H1 (cell line): ENCODE measurements around the gene CSH1. TPM values are rescaled to one million over a fixed set of nuclear protein-coding genes. Genes with fewer than 3 reads are reported as not detected.
A peak's percentile ranks its signal among the peaks of the same experiment; 100 is the strongest.
"Not testable (repeated sequence)": the region's sequence is repeated elsewhere in the genome, so short reads cannot be mapped to it uniquely, and the experiment has no call there.

ENCODE experiments used
- CTCF ChIA-PET: fragments of 300-600 bp; sonication (Branson Sonifier 250); formaldehyde crosslinking; loops from one replicate; lab custom pipeline; 2021; ENCODE audit not compliant: partially characterized antibody; lab: Charles Lee
- POLR2A ChIA-PET: fragments of 300-600 bp; sonication (Branson Sonifier 250); formaldehyde crosslinking; loops from one replicate; lab custom pipeline; 2021; ENCODE audit warnings: inconsistent platforms; ENCODE audit not compliant: partially characterized antibody; lab: Charles Lee
- DNase-seq, 2 experiments: peaks; one replicate each; pipeline versions ENCODE4 v3.0.0 to v3.0.0-alpha.2; 2010 to 2022; ENCODE audit warnings: low spot score in 2 of 2, low read depth in 1 of 2, mixed read lengths in 1 of 2
- FAIRE-seq: peaks from 2 replicates; lab custom pipeline; 2011; peaks lifted over from hg19 to GRCh38; lab: Jason Lieb, UNC
- H2AFZ ChIP-seq: 2 replicates; pipeline ENCODE4 v1.8.1; 2012; ENCODE audit warnings: low read length, inconsistent platforms
- H2AK5ac ChIP-seq: 2 replicates; pipeline ENCODE4 v1.6.1; 2013; ENCODE audit warnings: low read depth, low read length
- H2BK120ac ChIP-seq: replicated peaks from 2 replicates; pipeline ENCODE3; 2013; ENCODE audit warnings: low read depth, low read length, inconsistent platforms
- H2BK12ac ChIP-seq: 2 replicates; pipeline ENCODE4 v1.6.1; 2013; ENCODE audit warnings: low read depth, low read length
- H2BK15ac ChIP-seq: 2 replicates; pipeline ENCODE4 v1.6.1; 2013; ENCODE audit warnings: low read length
- H2BK20ac ChIP-seq: 2 replicates; pipeline ENCODE4 v1.6.1; 2013; ENCODE audit warnings: low read length
- H2BK5ac ChIP-seq: 2 replicates; pipeline ENCODE4 v1.6.1; 2013; ENCODE audit warnings: low read depth, low read length
- H3K14ac ChIP-seq: 2 replicates; pipeline ENCODE4 v1.6.1; 2013; ENCODE audit warnings: inconsistent platforms; ENCODE audit not compliant: insufficient read length
- H3K18ac ChIP-seq: 2 replicates; pipeline ENCODE4 v1.6.1; 2013; ENCODE audit warnings: low read length; ENCODE audit errors: extremely low read depth
- H3K23ac ChIP-seq: 2 replicates; pipeline ENCODE4 v1.6.1; 2013; ENCODE audit warnings: inconsistent platforms; ENCODE audit not compliant: insufficient read length
- H3K23me2 ChIP-seq: 2 replicates; pipeline ENCODE4 v1.6.1; 2013; ENCODE audit warnings: low read depth, low read length
- H3K27ac ChIP-seq: 2 replicates; pipeline ENCODE4 v1.6.1; 2011; ENCODE audit warnings: low read depth, low read length, inconsistent platforms
- H3K27me3 ChIP-seq, 4 experiments: replicated peaks in 1 of 4; 1 replicate in 1 of 4; 2 replicates in 3 of 4; pipeline versions ENCODE4 v1.6.1 to v1.8.1; 2011 to 2013; ENCODE audit warnings: low read length in 3 of 4, mild to moderate bottlenecking in 3 of 4, inconsistent platforms in 2 of 4, mixed read lengths in 2 of 4, moderate library complexity in 1 of 4; ENCODE audit not compliant: control insufficient read depth in 3 of 4, insufficient read depth in 3 of 4; ENCODE audit errors: extremely low read depth in 1 of 4
- H3K36me3 ChIP-seq, 4 experiments: 2 replicates each; pipeline versions ENCODE4 v1.6.1 to v1.8.1; 2011 to 2013; ENCODE audit warnings: mild to moderate bottlenecking in 4 of 4, low read length in 3 of 4, moderate library complexity in 2 of 4, control low read depth in 1 of 4, inconsistent platforms in 1 of 4; ENCODE audit not compliant: insufficient read depth in 4 of 4, control insufficient read depth in 2 of 4
- H3K4ac ChIP-seq: replicated peaks from 2 replicates; pipeline ENCODE3; 2013; ENCODE audit warnings: low read length, low read depth, mixed read lengths, inconsistent platforms; ENCODE audit not compliant: insufficient read length
- H3K4me1 ChIP-seq, 4 experiments: replicated peaks in 1 of 4; 1 replicate in 1 of 4; 2 replicates in 3 of 4; pipeline versions ENCODE4 v1.6.1 to v1.8.1; 2011 to 2013; ENCODE audit warnings: low read length in 3 of 4, inconsistent platforms in 2 of 4, mixed read lengths in 1 of 4; ENCODE audit not compliant: insufficient read depth in 4 of 4, control insufficient read depth in 3 of 4
- H3K4me2 ChIP-seq, 2 experiments: 2 replicates each; pipeline versions ENCODE4 v1.6.1 to v1.8.1; 2011 to 2013; ENCODE audit warnings: low read depth in 2 of 2, low read length in 2 of 2, control low read depth in 1 of 2, inconsistent platforms in 1 of 2, mild to moderate bottlenecking in 1 of 2; ENCODE audit not compliant: insufficient read depth in 1 of 2
- H3K4me3 ChIP-seq, 4 experiments: fragments of 200-600, 300-600 bp in 1 of 4; sonication (generic), shearing (Covaris generic), sonication (Bioruptor Twin) in 1 of 4; 2 replicates each; pipeline versions ENCODE4 v1.5.1 to v1.8.1; 2011 to 2016; ENCODE audit warnings: low read length in 4 of 4, low read depth in 3 of 4, control low read depth in 2 of 4, inconsistent platforms in 2 of 4, mild to moderate bottlenecking in 2 of 4, mixed read lengths in 1 of 4, moderate library complexity in 1 of 4; ENCODE audit not compliant: insufficient read depth in 2 of 4; ENCODE audit errors: extremely low read depth in 1 of 4
- H3K56ac ChIP-seq: replicated peaks from 2 replicates; pipeline ENCODE3; 2013; ENCODE audit warnings: low read depth, mild to moderate bottlenecking, mixed read lengths, low read length, inconsistent platforms; ENCODE audit not compliant: insufficient read length
- H3K79me1 ChIP-seq: 2 replicates; pipeline ENCODE4 v1.6.1; 2013; ENCODE audit warnings: low read depth, low read length, control low read depth
- H3K79me2 ChIP-seq, 2 experiments: 2 replicates each; pipeline versions ENCODE4 v1.6.1 to v1.8.1; 2012 to 2013; ENCODE audit warnings: low read length in 2 of 2, mild to moderate bottlenecking in 2 of 2, inconsistent platforms in 1 of 2; ENCODE audit not compliant: insufficient read depth in 2 of 2, control insufficient read depth in 1 of 2
- H3K9ac ChIP-seq, 4 experiments: replicated peaks in 1 of 4; 1 replicate in 1 of 4; 2 replicates in 3 of 4; pipeline versions ENCODE4 v1.6.1 to v1.8.1; 2011 to 2013; ENCODE audit warnings: low read depth in 3 of 4, low read length in 3 of 4, control low read depth in 2 of 4, mild to moderate bottlenecking in 2 of 4, moderate library complexity in 2 of 4, inconsistent platforms in 1 of 4; ENCODE audit errors: extremely low read depth in 1 of 4
- H3K9me3 ChIP-seq, 2 experiments: 2 replicates each; pipeline versions ENCODE4 v1.6.1 to v1.8.1; 2012 to 2013; ENCODE audit warnings: mild to moderate bottlenecking in 2 of 2, moderate library complexity in 2 of 2, control low read depth in 1 of 2, inconsistent platforms in 1 of 2, low read depth in 1 of 2, low read length in 1 of 2, mixed read lengths in 1 of 2; ENCODE audit not compliant: insufficient read depth in 2 of 2
- H4K20me1 ChIP-seq, 2 experiments: replicated peaks in 1 of 2; 2 replicates each; pipeline versions ENCODE3 to v1.8.1; 2011 to 2013; ENCODE audit warnings: inconsistent platforms in 2 of 2, low read length in 2 of 2, mild to moderate bottlenecking in 1 of 2; ENCODE audit not compliant: insufficient read depth in 2 of 2, control insufficient read depth in 1 of 2
- H4K5ac ChIP-seq: 2 replicates; pipeline ENCODE4 v1.6.1; 2013; ENCODE audit warnings: low read length, low read depth, mixed read lengths, inconsistent platforms; ENCODE audit not compliant: insufficient read length
- H4K8ac ChIP-seq: 2 replicates; pipeline ENCODE4 v1.8.0; 2013; ENCODE audit warnings: mild to moderate bottlenecking, moderate library complexity, low read length, inconsistent platforms; ENCODE audit not compliant: insufficient read depth; ENCODE audit errors: extremely low read depth
- H4K91ac ChIP-seq: replicated peaks from 2 replicates; pipeline ENCODE3; 2013; ENCODE audit warnings: low read length, mixed read lengths, inconsistent platforms; ENCODE audit not compliant: insufficient read length
- CTCF ChIP-seq, 3 experiments: IDR thresholded peaks; 1 replicate in 2 of 3; 2 replicates in 1 of 3; pipeline versions ENCODE4 v1.5.1 to v1.6.1; 2011; ENCODE audit warnings: low read length in 3 of 3, mild to moderate bottlenecking in 3 of 3, inconsistent platforms in 2 of 3, low read depth in 1 of 3, moderate library complexity in 1 of 3; ENCODE audit not compliant: insufficient read depth in 1 of 3; ENCODE audit errors: control extremely low read depth in 1 of 3
- WGBS, 2 experiments: shearing (Covaris generic) in 1 of 2; methylation state at CpG; one replicate each; pipeline versions ENCODE4 v1.1.6 to v1.1.7; 2013 to 2015; ENCODE audit warnings: low lambda C conversion rate in 2 of 2, mixed read lengths in 2 of 2, inconsistent platforms in 1 of 2, low coverage in 1 of 2, missing lambda C conversion rate in 1 of 2; ENCODE audit not compliant: insufficient replicate concordance in 2 of 2, insufficient coverage in 1 of 2, insufficient read length in 1 of 2; ENCODE audit errors: extremely low coverage in 1 of 2, missing lambda C conversion rate in 1 of 2; 5-methylcytosine and 5-hydroxymethylcytosine counted together
- polyA plus RNA-seq, 7 experiments: library from polyadenylated mRNA; depleted of rRNA in 3 of 7; stranded (reverse) in 5 of 7; unstranded in 2 of 7; fragments of >200 nt in 5 of 7; fragments of 200-250 nt in 2 of 7; gene quantifications; 1 replicate in 5 of 7; 2 replicates in 1 of 7; 4 replicates in 1 of 7; pipeline versions ENCODE4 v1.2.1 to v1.2.3, GENCODE V29; 2011 to 2013; ENCODE audit warnings: missing spikeins in 2 of 7, mixed read lengths in 2 of 7
- total RNA-seq: library from RNA; stranded (reverse); fragmentation: NEBNext Ultra II Directional; extraction: Animal tissue kit (Norgen Biotek cat#: 25700); gene quantifications from 2 replicates; pipeline ENCODE4 v1.2.1, GENCODE V29; 2021

CSH1 gene
- total and polyA plus RNA-seq, 2 of the 8 experiments (the other 6 are each of a cell fraction or from before 2014, with no cell fraction given): 0.12 TPM; not detected in 1

- H3K4me2 ChIP-seq, H2AFZ ChIP-seq, FAIRE-seq, H3K79me2 ChIP-seq, H3K27ac ChIP-seq, H4K91ac ChIP-seq, H4K20me1 ChIP-seq, H3K23ac ChIP-seq, H3K9ac ChIP-seq, H3K56ac ChIP-seq, H2BK5ac ChIP-seq, H4K5ac ChIP-seq, H3K9me3 ChIP-seq, H3K27me3 ChIP-seq, H3K4ac ChIP-seq, H2BK20ac ChIP-seq, H3K79me1 ChIP-seq, H3K36me3 ChIP-seq, DNase-seq, H2BK12ac ChIP-seq, H3K14ac ChIP-seq, H3K18ac ChIP-seq, H2BK15ac ChIP-seq, H3K23me2 ChIP-seq, H2BK120ac ChIP-seq, H3K4me1 ChIP-seq, H3K4me3 ChIP-seq, H2AK5ac ChIP-seq, H4K8ac ChIP-seq: not testable (repeated sequence)
- CTCF ChIA-PET: interaction anchor here (0.6 to 8.0 kb wide), 13 partner anchors 9 to 156 kb away, joined by 3 to 66 read pairs (median 4); partner anchors contain the start of gene GH2
- POLR2A ChIA-PET: interaction anchor here (0.6 to 0.8 kb wide), 2 partner anchors 10 to 19 kb away, joined by 3 read pairs; no protein-coding TSS in a partner anchor
- WGBS, 2 experiments: 56% methylated on average over 9 of the region's 9 CpGs; no CpG with 5 or more reads in 1 of the 2 experiments
- TF ChIP-seq CTCF (IDR thresholded peaks at IDR 0.05; ENCODE audit: control extremely low read depth in 1 of 3, insufficient read depth in 1 of 3, low read depth in 1 of 3, low read length in 3 of 3): peak in 2 of 3 experiments; percentile 13 to 23; a peak in 1 of 4 replicates
Observed at GRCh38 chr17:63869491-63870291, 26.7 kb downstream of the CSH1 start.
